Muscle of back (tissue), 11 donors: ENCODE data around the gene SLC16A12. TPM values are rescaled to one million over a fixed set of nuclear protein-coding genes. Genes with fewer than 3 reads are reported as not detected.
A peak's percentile ranks its signal among the peaks of the same experiment; 100 is the strongest.
"Not testable (repeated sequence)": the region's sequence is repeated elsewhere in the genome, so short reads cannot be mapped to it uniquely, and the experiment has no call there.

Experiments
- DNase-seq, 3 donors: peaks; one replicate each; pipeline versions ENCODE4 v3.0.0 to v3.0.0-alpha.2; 2013
- polyA plus RNA-seq, 10 donors: library from polyadenylated mRNA; unstranded; fragments of 120-200 nt; gene quantifications; one replicate each; pipeline ENCODE4 v1.2.1, GENCODE V29; 2013; ENCODE audit not compliant: insufficient read length in 10 of 10

SLC16A12 gene
- polyA plus RNA-seq, 10 donors: 0.86 to 2.6 (median 1.5) TPM

- no peak for DNase-seq
Measured at GRCh38 chr10:89549510-89549909, 14.1 kb upstream of the SLC16A12 start.

- no peak for DNase-seq
Measured at GRCh38 chr10:89548673-89549072, 13.3 kb upstream of the SLC16A12 start.

GRCh38 chr10:89547853-89548513 is 12.6 kb upstream of the SLC16A12 start:
- no peak for DNase-seq

- not testable (repeated sequence) for DNase-seq
Measured at GRCh38 chr10:89546651-89547050, 11.3 kb upstream of the SLC16A12 start.

GRCh38 chr10:89543841-89544240 is 8.4 kb upstream of the SLC16A12 start:
- no peak for DNase-seq

GRCh38 chr10:89540420-89540949 is 5.1 kb upstream of the SLC16A12 start:
- peak in 1 of 3 donors; percentile 51 for DNase-seq

GRCh38 chr10:89537364-89537763 is 2.0 kb upstream of the SLC16A12 start:
- no peak for DNase-seq

- DNase-seq: no peak
Measured at GRCh38 chr10:89536013-89536354, 590 bp upstream of the SLC16A12 start.

GRCh38 chr10:89534826-89535166 is 598 bp downstream of the SLC16A12 start:
- no peak for DNase-seq

GRCh38 chr10:89532476-89532875 is 2.9 kb downstream of the SLC16A12 start:
- DNase-seq: no peak

GRCh38 chr10:89531359-89531758 is 4.0 kb downstream of the SLC16A12 start:
- no peak for DNase-seq

- not testable (repeated sequence) for DNase-seq
Measured at GRCh38 chr10:89529711-89530110, 5.7 kb downstream of the SLC16A12 start.

- peak in 1 of 3 donors; percentile 65 for DNase-seq
Measured at GRCh38 chr10:89526358-89526757, 9.0 kb downstream of the SLC16A12 start.

- no peak for DNase-seq
Measured at GRCh38 chr10:89525556-89525955, 9.8 kb downstream of the SLC16A12 start.

- DNase-seq: no peak
Measured at GRCh38 chr10:89524279-89524678, 11.1 kb downstream of the SLC16A12 start.

- DNase-seq: no peak
Measured at GRCh38 chr10:89523274-89523673, 12.1 kb downstream of the SLC16A12 start.

GRCh38 chr10:89522463-89522862 is 12.9 kb downstream of the SLC16A12 start:
- no peak for DNase-seq

- peak in 1 of 3 donors; percentile 29 for DNase-seq
Measured at GRCh38 chr10:89521368-89521767, 14.0 kb downstream of the SLC16A12 start.

GRCh38 chr10:89520706-89521105 is 14.7 kb downstream of the SLC16A12 start:
- no peak for DNase-seq

- peak in 2 of 3 donors; percentile 73 to 87 for DNase-seq
Measured at GRCh38 chr10:89518876-89519842, 16.2 kb downstream of the SLC16A12 start.

GRCh38 chr10:89518108-89518507 is 17.3 kb downstream of the SLC16A12 start:
- no peak for DNase-seq

GRCh38 chr10:89516149-89516832 is 19.1 kb downstream of the SLC16A12 start:
- DNase-seq: peak; percentile 53 to 88 (median 81)
